HG03460 (cell line): ENCODE results near the gene CLDN14.
"Not testable (repeated sequence)": the region's sequence is repeated elsewhere in the genome, so short reads cannot be mapped to it uniquely, and the experiment has no call there.

Experiments used
- ATAC-seq: cut with Tn5 transposase; IDR thresholded peaks from one replicate; pipeline ENCODE4 v1.9.1; 2021; ENCODE audit not compliant: unreplicated experiment

Gene CLDN14

GRCh38 chr21:36502365-36502764 lies 22.4 kb upstream of the CLDN14 start:
- no peak for ATAC-seq

- no peak for ATAC-seq
These were observed 21.6 kb upstream of the CLDN14 start for GRCh38 chr21:36501589-36501892.

GRCh38 chr21:36499578-36500471 lies 19.9 kb upstream of the CLDN14 start:
- ATAC-seq: no peak

- no peak for ATAC-seq
These were observed 14.6 kb upstream of the CLDN14 start for GRCh38 chr21:36494557-36494956.

GRCh38 chr21:36491209-36491910 lies 11.4 kb upstream of the CLDN14 start:
- no peak for ATAC-seq

- no peak for ATAC-seq
These were observed 9.8 kb upstream of the CLDN14 start for GRCh38 chr21:36489776-36490165.

- ATAC-seq: no peak
These were observed 9.3 kb upstream of the CLDN14 start for GRCh38 chr21:36489103-36489775.

GRCh38 chr21:36487641-36488307 lies 7.9 kb upstream of the CLDN14 start:
- no peak for ATAC-seq

- no peak for ATAC-seq
These were observed 6.3 kb upstream of the CLDN14 start for GRCh38 chr21:36486246-36486645.

- no peak for ATAC-seq
These were observed 5.6 kb upstream of the CLDN14 start for GRCh38 chr21:36485476-36485875.

- ATAC-seq: no peak
These were observed 3.2 kb upstream of the CLDN14 start for GRCh38 chr21:36483095-36483494.

- no peak for ATAC-seq
These were observed 2.8 kb upstream of the CLDN14 start for GRCh38 chr21:36482673-36483072.

- no peak for ATAC-seq
These were observed 2.3 kb upstream of the CLDN14 start for GRCh38 chr21:36482181-36482580.

GRCh38 chr21:36481639-36482038 lies 1.7 kb upstream of the CLDN14 start:
- no peak for ATAC-seq

- no peak for ATAC-seq
These were observed 696 bp upstream of the CLDN14 start for GRCh38 chr21:36480618-36481017.

GRCh38 chr21:36478941-36479340 lies 981 bp downstream of the CLDN14 start:
- no peak for ATAC-seq

- ATAC-seq: no peak
These were observed 1.7 kb downstream of the CLDN14 start for GRCh38 chr21:36478207-36478701.

GRCh38 chr21:36477559-36477958 lies 2.4 kb downstream of the CLDN14 start:
- ATAC-seq: no peak

GRCh38 chr21:36477001-36477400 lies 2.9 kb downstream of the CLDN14 start:
- no peak for ATAC-seq

GRCh38 chr21:36476541-36476940 lies 3.4 kb downstream of the CLDN14 start:
- not testable (repeated sequence) for ATAC-seq

GRCh38 chr21:36474591-36474990 lies 5.3 kb downstream of the CLDN14 start:
- no peak for ATAC-seq
